WTC11 (cell line): ENCODE results near the gene TRPM4. TPM values are rescaled to one million over a fixed set of nuclear protein-coding genes. Genes with fewer than 3 reads are reported as not detected.
A peak's percentile ranks its signal among the peaks of the same experiment; 100 is the strongest.

Experiments used
- ATAC-seq: fragments of 200-7000 bp; cut with Tn5 transposase; 2 replicates; pipeline ENCODE4 v1.10.0; 2021; ENCODE audit warnings: mild to moderate bottlenecking, moderate library complexity
- CTCF ChIA-PET: fragments of 300-600 bp; sonication (Branson Sonifier 250); formaldehyde crosslinking; loops from one replicate; lab custom pipeline; 2021; ENCODE audit warnings: antibody characterized with exemption; lab: Charles Lee
- POLR2A ChIA-PET: fragments of 350-600 bp; sonication (Branson Sonifier 250); formaldehyde crosslinking; loops from one replicate; lab custom pipeline; 2021; ENCODE audit warnings: antibody characterized with exemption; lab: Charles Lee
- DNase-seq: peaks from one replicate; pipeline ENCODE4 v3.0.0; 2021; ENCODE audit warnings: low spot score
- H3K27ac Mint-ChIP-seq: 2 replicates; pipeline ENCODE4 v1.8.0; 2021; ENCODE audit warnings: mixed read lengths
- H3K27me3 Mint-ChIP-seq: 2 replicates; pipeline ENCODE4 v1.8.0; 2021; ENCODE audit warnings: low read depth, mild to moderate bottlenecking, moderate library complexity, mixed read lengths
- H3K36me3 Mint-ChIP-seq: 2 replicates; pipeline ENCODE4 v1.8.0; 2021; ENCODE audit warnings: mixed read lengths
- H3K4me1 Mint-ChIP-seq: 2 replicates; pipeline ENCODE4 v1.8.0; 2022; ENCODE audit warnings: mixed read lengths
- H3K4me3 Mint-ChIP-seq: 2 replicates; pipeline ENCODE4 v1.8.0; 2021; ENCODE audit warnings: mild to moderate bottlenecking, moderate library complexity, mixed read lengths
- H3K9me3 Mint-ChIP-seq: 2 replicates; pipeline ENCODE4 v1.8.0; 2021; ENCODE audit warnings: mixed read lengths
- FOXP1 ChIP-seq: sonication (generic); formaldehyde crosslinking; IDR thresholded peaks from 2 replicates; pipeline ENCODE4 v1.8.0; 2022; ENCODE audit warnings: missing genetic modification reagents, mild to moderate bottlenecking, moderate library complexity, borderline replicate concordance
- JUN ChIP-seq: sonication (generic); formaldehyde crosslinking; IDR thresholded peaks from 2 replicates; pipeline ENCODE4 v1.8.0; 2023; ENCODE audit warnings: mild to moderate bottlenecking, missing genetic modification reagents
- PRRX2 ChIP-seq: fragments of 250-450 bp; sonication (Bioruptor Pico); IDR thresholded peaks from 2 replicates; pipeline ENCODE4 v1.8.0; 2021; ENCODE audit warnings: mild to moderate bottlenecking
- SOX15 ChIP-seq: fragments of 250-450 bp; sonication (Bioruptor Pico); IDR thresholded peaks from 2 replicates; pipeline ENCODE4 v1.9.0; 2021; ENCODE audit warnings: mild to moderate bottlenecking
- TCF7 ChIP-seq: sonication (generic); formaldehyde crosslinking; IDR thresholded peaks from 2 replicates; pipeline ENCODE4 v1.8.0; 2022; ENCODE audit warnings: mild to moderate bottlenecking, low read depth, missing genetic modification reagents, moderate library complexity
- ZBTB21 ChIP-seq: sonication (generic); formaldehyde crosslinking; IDR thresholded peaks from 2 replicates; pipeline ENCODE4 v1.8.1; 2023; ENCODE audit warnings: mild to moderate bottlenecking, missing genetic modification reagents, borderline replicate concordance
- ZNF532 ChIP-seq: fragments of 250-450 bp; sonication (Bioruptor Pico); IDR thresholded peaks from 2 replicates; pipeline ENCODE4 v1.9.0; 2021; ENCODE audit warnings: mild to moderate bottlenecking, borderline replicate concordance
- ZSCAN18 ChIP-seq: fragments of 250-450 bp; sonication (Bioruptor Pico); IDR thresholded peaks from 2 replicates; pipeline ENCODE4 v2.1.2; 2022; ENCODE audit warnings: mild to moderate bottlenecking, moderate library complexity
- total RNA-seq: library from RNA; stranded (reverse); gene quantifications from 3 replicates; pipeline ENCODE4 v1.2.3, GENCODE V29; 2021
- TF ChIP-seq, protein P1 (sequence below): sonication (generic); formaldehyde crosslinking; IDR thresholded peaks from 2 replicates; pipeline ENCODE4 v1.8.1; 2023; ENCODE audit warnings: mild to moderate bottlenecking, missing genetic modification reagents, moderate library complexity
- TF ChIP-seq, protein P2 (sequence below): sonication (generic); formaldehyde crosslinking; IDR thresholded peaks from 2 replicates; pipeline ENCODE4 v1.8.0; 2023; ENCODE audit warnings: missing genetic modification reagents, mild to moderate bottlenecking, borderline replicate concordance
- TF ChIP-seq, protein P3 (sequence below): sonication (generic); formaldehyde crosslinking; IDR thresholded peaks from 2 replicates; pipeline ENCODE4 v1.8.0; 2022; ENCODE audit warnings: mild to moderate bottlenecking, missing genetic modification reagents
- TF ChIP-seq, protein P4 (sequence below): sonication (generic); formaldehyde crosslinking; IDR thresholded peaks from 2 replicates; pipeline ENCODE4 v1.8.1; 2023; ENCODE audit warnings: mild to moderate bottlenecking, moderate library complexity, missing genetic modification reagents
- TF ChIP-seq, protein P5 (sequence below): sonication (generic); formaldehyde crosslinking; IDR thresholded peaks from 2 replicates; pipeline ENCODE4 v1.8.1; 2022; ENCODE audit warnings: low read depth, missing genetic modification reagents, borderline replicate concordance

TRPM4 gene
- total RNA-seq, 1 experiment from 2014 or later: 15.5 TPM

GRCh38 chr19:49200238-49200862 lies 42.8 kb downstream of the TRPM4 start:
- no peak for TF ChIP-seq PRRX2 (CRISPR knock-in tag)
- no peak for TF ChIP-seq ZBTB21
- TF ChIP-seq SOX15 (CRISPR knock-in tag): no peak
- TF ChIP-seq, protein P1, sequence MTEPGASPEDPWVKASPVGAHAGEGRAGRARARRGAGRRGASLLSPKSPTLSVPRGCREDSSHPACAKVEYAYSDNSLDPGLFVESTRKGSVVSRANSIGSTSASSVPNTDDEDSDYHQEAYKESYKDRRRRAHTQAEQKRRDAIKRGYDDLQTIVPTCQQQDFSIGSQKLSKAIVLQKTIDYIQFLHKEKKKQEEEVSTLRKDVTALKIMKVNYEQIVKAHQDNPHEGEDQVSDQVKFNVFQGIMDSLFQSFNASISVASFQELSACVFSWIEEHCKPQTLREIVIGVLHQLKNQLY (CRISPR knock-in tag): no peak
- TF ChIP-seq, protein P2, sequence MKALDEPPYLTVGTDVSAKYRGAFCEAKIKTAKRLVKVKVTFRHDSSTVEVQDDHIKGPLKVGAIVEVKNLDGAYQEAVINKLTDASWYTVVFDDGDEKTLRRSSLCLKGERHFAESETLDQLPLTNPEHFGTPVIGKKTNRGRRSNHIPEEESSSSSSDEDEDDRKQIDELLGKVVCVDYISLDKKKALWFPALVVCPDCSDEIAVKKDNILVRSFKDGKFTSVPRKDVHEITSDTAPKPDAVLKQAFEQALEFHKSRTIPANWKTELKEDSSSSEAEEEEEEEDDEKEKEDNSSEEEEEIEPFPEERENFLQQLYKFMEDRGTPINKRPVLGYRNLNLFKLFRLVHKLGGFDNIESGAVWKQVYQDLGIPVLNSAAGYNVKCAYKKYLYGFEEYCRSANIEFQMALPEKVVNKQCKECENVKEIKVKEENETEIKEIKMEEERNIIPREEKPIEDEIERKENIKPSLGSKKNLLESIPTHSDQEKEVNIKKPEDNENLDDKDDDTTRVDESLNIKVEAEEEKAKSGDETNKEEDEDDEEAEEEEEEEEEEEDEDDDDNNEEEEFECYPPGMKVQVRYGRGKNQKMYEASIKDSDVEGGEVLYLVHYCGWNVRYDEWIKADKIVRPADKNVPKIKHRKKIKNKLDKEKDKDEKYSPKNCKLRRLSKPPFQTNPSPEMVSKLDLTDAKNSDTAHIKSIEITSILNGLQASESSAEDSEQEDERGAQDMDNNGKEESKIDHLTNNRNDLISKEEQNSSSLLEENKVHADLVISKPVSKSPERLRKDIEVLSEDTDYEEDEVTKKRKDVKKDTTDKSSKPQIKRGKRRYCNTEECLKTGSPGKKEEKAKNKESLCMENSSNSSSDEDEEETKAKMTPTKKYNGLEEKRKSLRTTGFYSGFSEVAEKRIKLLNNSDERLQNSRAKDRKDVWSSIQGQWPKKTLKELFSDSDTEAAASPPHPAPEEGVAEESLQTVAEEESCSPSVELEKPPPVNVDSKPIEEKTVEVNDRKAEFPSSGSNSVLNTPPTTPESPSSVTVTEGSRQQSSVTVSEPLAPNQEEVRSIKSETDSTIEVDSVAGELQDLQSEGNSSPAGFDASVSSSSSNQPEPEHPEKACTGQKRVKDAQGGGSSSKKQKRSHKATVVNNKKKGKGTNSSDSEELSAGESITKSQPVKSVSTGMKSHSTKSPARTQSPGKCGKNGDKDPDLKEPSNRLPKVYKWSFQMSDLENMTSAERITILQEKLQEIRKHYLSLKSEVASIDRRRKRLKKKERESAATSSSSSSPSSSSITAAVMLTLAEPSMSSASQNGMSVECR: no peak
- TF ChIP-seq, protein P3, sequence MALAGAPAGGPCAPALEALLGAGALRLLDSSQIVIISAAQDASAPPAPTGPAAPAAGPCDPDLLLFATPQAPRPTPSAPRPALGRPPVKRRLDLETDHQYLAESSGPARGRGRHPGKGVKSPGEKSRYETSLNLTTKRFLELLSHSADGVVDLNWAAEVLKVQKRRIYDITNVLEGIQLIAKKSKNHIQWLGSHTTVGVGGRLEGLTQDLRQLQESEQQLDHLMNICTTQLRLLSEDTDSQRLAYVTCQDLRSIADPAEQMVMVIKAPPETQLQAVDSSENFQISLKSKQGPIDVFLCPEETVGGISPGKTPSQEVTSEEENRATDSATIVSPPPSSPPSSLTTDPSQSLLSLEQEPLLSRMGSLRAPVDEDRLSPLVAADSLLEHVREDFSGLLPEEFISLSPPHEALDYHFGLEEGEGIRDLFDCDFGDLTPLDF: no peak
- TF ChIP-seq TCF7 (CRISPR knock-in tag): no peak
- TF ChIP-seq, protein P4, sequence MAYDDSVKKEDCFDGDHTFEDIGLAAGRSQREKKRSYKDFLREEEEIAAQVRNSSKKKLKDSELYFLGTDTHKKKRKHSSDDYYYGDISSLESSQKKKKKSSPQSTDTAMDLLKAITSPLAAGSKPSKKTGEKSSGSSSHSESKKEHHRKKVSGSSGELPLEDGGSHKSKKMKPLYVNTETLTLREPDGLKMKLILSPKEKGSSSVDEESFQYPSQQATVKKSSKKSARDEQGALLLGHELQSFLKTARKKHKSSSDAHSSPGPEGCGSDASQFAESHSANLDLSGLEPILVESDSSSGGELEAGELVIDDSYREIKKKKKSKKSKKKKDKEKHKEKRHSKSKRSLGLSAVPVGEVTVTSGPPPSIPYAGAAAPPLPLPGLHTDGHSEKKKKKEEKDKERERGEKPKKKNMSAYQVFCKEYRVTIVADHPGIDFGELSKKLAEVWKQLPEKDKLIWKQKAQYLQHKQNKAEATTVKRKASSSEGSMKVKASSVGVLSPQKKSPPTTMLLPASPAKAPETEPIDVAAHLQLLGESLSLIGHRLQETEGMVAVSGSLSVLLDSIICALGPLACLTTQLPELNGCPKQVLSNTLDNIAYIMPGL (CRISPR knock-in tag): no peak
- no peak for TF ChIP-seq ZSCAN18 (CRISPR knock-in tag)
- Mint-ChIP-seq H3K4me3 (no peak overlapping the region), H3K27ac (no peak overlapping the region), H3K9me3 (no peaks in the 10 kb centered on the region), H3K27me3 (no peaks in the 10 kb centered on the region), H3K4me1 (no peaks in the 10 kb centered on the region), H3K36me3 (peaks cover 13% of the 10 kb centered on the region; the same call in 1 of the 2 replicates)
- peak; percentile 73 for ATAC-seq
- POLR2A ChIA-PET: no interaction called here
- DNase-seq: peak; percentile 45
- CTCF ChIA-PET: interaction anchor here (1.3 to 3.9 kb wide), 7 partner anchors 10 to 169 kb away, joined by 4 to 72 read pairs (median 27); partner anchors contain the start of genes CGB2 and LIN7B

- ATAC-seq: no peak
- no peak for DNase-seq
- POLR2A ChIA-PET: no interaction called here
- TF ChIP-seq JUN (CRISPR knock-in tag): no peak
- no peaks in the 10 kb centered on the region for H3K9me3 Mint-ChIP-seq
- H3K4me3 Mint-ChIP-seq: no peak overlapping the region
- no peaks in the 10 kb centered on the region for H3K4me1 Mint-ChIP-seq
- CTCF ChIA-PET: interaction anchor here (2.6 kb wide), 1 partner anchor 103 kb away, joined by 8 read pairs; no protein-coding TSS in a partner anchor
- no peak overlapping the region for H3K27ac Mint-ChIP-seq
- H3K27me3 Mint-ChIP-seq: no peaks in the 10 kb centered on the region
- H3K36me3 Mint-ChIP-seq: peaks cover 13% of the 10 kb centered on the region; the same call in 1 of the 2 replicates
Measured at GRCh38 chr19:49201042-49201441, 43.5 kb downstream of the TRPM4 start.

DNA sequence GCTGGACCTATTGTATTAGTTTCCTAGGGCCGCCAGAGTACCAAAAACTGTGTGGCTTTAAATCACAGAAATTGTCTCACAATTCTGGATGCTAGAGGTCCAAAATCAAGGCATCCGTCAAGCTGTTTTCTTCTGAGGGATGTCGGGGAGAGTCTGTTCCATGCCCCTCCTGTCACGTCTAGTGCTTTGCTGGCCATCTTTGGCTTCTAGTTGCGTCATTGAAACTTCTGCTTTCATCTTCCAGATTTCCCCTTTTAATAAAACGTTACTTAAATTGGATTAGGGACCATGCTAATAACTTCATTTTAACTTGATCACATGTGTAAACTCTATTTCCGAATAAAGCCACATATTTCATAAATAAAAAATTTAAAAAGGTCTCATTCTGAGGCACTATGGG lies 47.5 kb downstream of the TRPM4 start:
- peaks cover 11% of the 10 kb centered on the region for H3K9me3 Mint-ChIP-seq
- CTCF ChIA-PET: interaction anchor here (0.5 to 1.0 kb wide), 2 partner anchors 9 to 73 kb away, joined by 3 read pairs; no protein-coding TSS in a partner anchor
- no peak overlapping the region for H3K27ac Mint-ChIP-seq
- POLR2A ChIA-PET: no interaction called here
- H3K4me3 Mint-ChIP-seq: no peak overlapping the region
- H3K27me3 Mint-ChIP-seq: no peaks in the 10 kb centered on the region
- H3K36me3 Mint-ChIP-seq: peaks cover 24% of the 10 kb centered on the region
- DNase-seq (no peak), ATAC-seq (no peak)
- H3K4me1 Mint-ChIP-seq: no peaks in the 10 kb centered on the region
- TF ChIP-seq ZNF532 (CRISPR knock-in tag): no peak
- TF ChIP-seq FOXP1 (CRISPR knock-in tag): no peak
- TF ChIP-seq, protein P5, sequence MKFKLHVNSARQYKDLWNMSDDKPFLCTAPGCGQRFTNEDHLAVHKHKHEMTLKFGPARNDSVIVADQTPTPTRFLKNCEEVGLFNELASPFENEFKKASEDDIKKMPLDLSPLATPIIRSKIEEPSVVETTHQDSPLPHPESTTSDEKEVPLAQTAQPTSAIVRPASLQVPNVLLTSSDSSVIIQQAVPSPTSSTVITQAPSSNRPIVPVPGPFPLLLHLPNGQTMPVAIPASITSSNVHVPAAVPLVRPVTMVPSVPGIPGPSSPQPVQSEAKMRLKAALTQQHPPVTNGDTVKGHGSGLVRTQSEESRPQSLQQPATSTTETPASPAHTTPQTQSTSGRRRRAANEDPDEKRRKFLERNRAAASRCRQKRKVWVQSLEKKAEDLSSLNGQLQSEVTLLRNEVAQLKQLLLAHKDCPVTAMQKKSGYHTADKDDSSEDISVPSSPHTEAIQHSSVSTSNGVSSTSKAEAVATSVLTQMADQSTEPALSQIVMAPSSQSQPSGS (CRISPR knock-in tag): no peak
